Cardiac muscle cell (in vitro differentiated cells and primary cell): ENCODE data around the gene AARS2. TPM values are rescaled to one million over a fixed set of nuclear protein-coding genes. Genes with fewer than 3 reads are reported as not detected.

Source experiments
- DNase-seq, 2 donors: peaks; one replicate each; pipeline versions ENCODE4 v3.0.0 to v3.0.0-alpha.2; 2010 to 2017; ENCODE audit warnings: low read depth in 1 of 2, low spot score in 1 of 2
- H3K27ac ChIP-seq: fragments of 200-600 bp; sonication (generic); 2 replicates; pipeline ENCODE4 v1.5.1; 2016
- H3K27me3 ChIP-seq: fragments of 200-600 bp; sonication (generic); 2 replicates; pipeline ENCODE4 v1.6.0; 2016; ENCODE audit warnings: control low read depth
- H3K36me3 ChIP-seq: fragments of 200-600 bp; sonication (generic); 2 replicates; pipeline ENCODE4 v1.5.1; 2016; ENCODE audit warnings: control low read depth
- H3K4me1 ChIP-seq: fragments of 200-600 bp; sonication (generic); 2 replicates; pipeline ENCODE4 v1.8.1; 2017; ENCODE audit warnings: low read depth, mild to moderate bottlenecking, mixed run types
- H3K4me3 ChIP-seq: fragments of 200-600 bp; sonication (generic); 2 replicates; pipeline ENCODE4 v1.5.1; 2016; ENCODE audit warnings: mild to moderate bottlenecking
- H3K9me3 ChIP-seq: fragments of 200-600 bp; sonication (generic); 2 replicates; pipeline ENCODE4 v1.5.1; 2017; ENCODE audit warnings: low read depth, mild to moderate bottlenecking, control low read depth
- CTCF ChIP-seq: IDR thresholded peaks from 2 replicates; pipeline ENCODE4 v1.5.1; 2012; ENCODE audit warnings: low read depth, mild to moderate bottlenecking, low read length
- polyA plus RNA-seq: library from polyadenylated mRNA; unstranded; fragments of >200 nt; fragmentation: Nextera tagmentation; extraction: Ambion mirVana; gene quantifications from 2 replicates; pipeline ENCODE4 v1.2.1, GENCODE V29; 2016
- total RNA-seq: library from RNA; depleted of rRNA; stranded (reverse); fragments of >200 nt; gene quantifications from 2 replicates; pipeline ENCODE4 v1.2.3, GENCODE V29; 2016

Gene AARS2
- total and polyA plus RNA-seq, 2 experiments from 2014 or later = 22.9 to 26.7 TPM

DNA sequence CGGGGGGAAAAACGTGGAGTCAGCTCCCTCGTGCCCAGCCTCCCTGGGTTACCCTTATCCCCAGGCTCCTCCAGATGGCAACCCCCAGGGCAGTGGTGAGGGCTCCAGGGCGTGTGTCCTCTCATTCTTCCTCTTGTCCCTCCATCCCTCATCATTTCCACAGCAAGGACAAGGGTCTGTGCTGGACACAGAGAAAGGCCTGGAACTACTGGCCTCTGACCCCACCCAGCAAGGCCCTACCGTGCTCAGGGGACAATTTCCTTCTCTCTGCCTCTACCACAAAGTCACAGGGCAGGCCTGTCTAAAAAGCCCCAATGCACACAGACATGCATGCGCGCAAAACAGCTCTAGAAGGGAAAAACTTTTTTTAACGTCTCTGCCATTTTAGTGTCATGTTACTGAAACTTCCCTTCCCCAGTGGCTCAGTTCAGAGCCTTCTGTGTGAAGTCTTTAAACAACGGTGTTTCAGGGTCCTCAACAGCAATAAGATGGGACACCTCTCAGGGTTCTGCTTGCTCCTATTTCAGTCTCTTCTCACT is 54.8 kb downstream of the AARS2 start:
- no peaks in the 10 kb centered on the region for H3K27me3 ChIP-seq
- H3K27ac ChIP-seq = no peak overlapping the region
- H3K4me1 ChIP-seq = no peaks in the 10 kb centered on the region
- peaks cover 24% of the 10 kb centered on the region for H3K36me3 ChIP-seq
- H3K4me3 ChIP-seq = no peak overlapping the region
- no peak for TF ChIP-seq CTCF
- no peak for DNase-seq
- H3K9me3 ChIP-seq = no peaks in the 10 kb centered on the region

DNA sequence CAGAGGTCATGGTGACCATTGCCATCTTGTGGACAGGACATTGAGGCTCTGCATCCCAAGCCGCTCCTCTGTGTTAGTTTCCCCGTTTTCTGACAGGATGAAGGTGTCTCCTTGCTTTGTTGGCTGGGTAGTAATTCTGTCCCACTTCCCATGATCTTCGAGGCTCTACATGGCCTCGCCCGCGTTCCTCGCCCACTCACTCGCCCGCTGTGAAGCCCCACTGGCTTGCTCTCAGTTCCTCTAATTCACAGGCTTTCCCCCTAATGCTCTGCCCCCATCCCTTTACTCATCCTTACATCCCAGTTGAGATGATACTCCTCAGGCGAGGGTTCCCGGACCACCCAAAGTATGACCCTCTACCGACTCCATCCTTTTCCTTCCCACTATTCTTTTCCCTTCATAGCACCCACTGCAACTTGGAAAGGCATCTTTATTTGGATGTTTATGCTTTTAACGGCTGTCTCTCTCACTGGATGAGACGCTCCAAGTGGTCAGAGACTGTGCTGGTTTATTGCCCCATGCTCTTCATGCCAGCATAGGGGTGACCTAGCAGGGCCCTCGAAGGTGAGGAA is 55.3 kb downstream of the AARS2 start:
- no peak for TF ChIP-seq CTCF

GRCh38 chr6:44257025-44257752 is 56.0 kb downstream of the AARS2 start, which contains the start of gene SLC35B2:
SLC35B2 (minus strand) TSS chr6:44257528; CDS start chr6:44257410, 118 bp downstream.
- DNase-seq = peak; percentile 83
- TF ChIP-seq CTCF = peak; percentile 39
- Histone ChIP-seq H3K4me3 (peak within 1 kb of the TSS; percentile 88), H3K27me3 (no peaks in the 10 kb centered on the region), H3K9me3 (no peaks in the 10 kb centered on the region), H3K27ac (peak within 1 kb of the TSS; percentile 81), H3K4me1 (no peaks in the 10 kb centered on the region), H3K36me3 (peaks cover 36% of the 10 kb centered on the region)

More for the DNA sequence above, 55.3 kb downstream of the AARS2 start:
- H3K27me3 ChIP-seq = no peaks in the 10 kb centered on the region
- no peaks in the 10 kb centered on the region for H3K4me1 ChIP-seq
- peaks cover 30% of the 10 kb centered on the region for H3K36me3 ChIP-seq
- DNase-seq = no peak
- H3K4me3 ChIP-seq = peak overlapping the region; percentile 88
- no peak overlapping the region for H3K27ac ChIP-seq
- no peaks in the 10 kb centered on the region for H3K9me3 ChIP-seq

- no peaks in the 10 kb centered on the region for H3K27me3 ChIP-seq
- H3K4me3 ChIP-seq = peak overlapping the region; percentile 88
- H3K36me3 ChIP-seq = peaks cover 41% of the 10 kb centered on the region
- H3K27ac ChIP-seq = peak overlapping the region; percentile 81
- no peaks in the 10 kb centered on the region for H3K4me1 ChIP-seq
- no peaks in the 10 kb centered on the region for H3K9me3 ChIP-seq
- no peak for DNase-seq
- TF ChIP-seq CTCF = no peak
Observed at GRCh38 chr6:44256775-44257024, 56.4 kb downstream of the AARS2 start.

- no peaks in the 10 kb centered on the region for H3K9me3 ChIP-seq
- H3K4me1 ChIP-seq = no peaks in the 10 kb centered on the region
- peak overlapping the region; percentile 88 for H3K4me3 ChIP-seq
- peaks cover 47% of the 10 kb centered on the region for H3K36me3 ChIP-seq
- no peak for TF ChIP-seq CTCF
- DNase-seq = no peak
- no peaks in the 10 kb centered on the region for H3K27me3 ChIP-seq
- peak overlapping the region; percentile 81 for H3K27ac ChIP-seq
Observed at GRCh38 chr6:44255871-44256774, 57.0 kb downstream of the AARS2 start.
